Activated T-cell treated with anti-CD3 and anti-CD28 coated beads for 4 hours (primary cell): Measurements from ENCODE around the gene HAT1.
"Not testable (repeated sequence)": the region's sequence is repeated elsewhere in the genome, so short reads cannot be mapped to it uniquely, and the experiment has no call there.

ENCODE experiments used
- DNase-seq: peaks from one replicate; pipeline ENCODE4 v3.0.0-alpha.2; 2020

HAT1 gene

GRCh38 chr2:171985076-171985475 lies 62.8 kb downstream of the HAT1 start:
- DNase-seq: no peak

DNA sequence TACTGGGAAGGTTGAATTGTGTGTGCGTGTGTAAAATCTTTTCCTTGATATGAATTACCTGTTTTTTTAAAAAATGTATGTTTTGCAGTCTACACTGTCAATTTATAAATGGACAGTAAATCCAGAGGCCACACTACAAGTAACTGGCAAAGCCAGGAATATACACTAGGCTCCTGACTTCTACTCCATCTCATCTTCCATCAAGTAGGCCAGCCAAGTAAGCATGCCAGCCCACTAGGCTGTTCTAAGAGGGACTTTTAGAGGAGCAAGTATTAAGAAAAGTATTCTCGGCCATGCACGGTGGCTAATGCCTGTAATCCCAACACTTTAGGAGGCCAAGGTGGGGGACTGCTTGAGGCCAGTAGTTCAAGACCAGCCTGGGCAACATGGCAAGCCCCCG lies 64.5 kb downstream of the HAT1 start:
- DNase-seq: no peak

DNA sequence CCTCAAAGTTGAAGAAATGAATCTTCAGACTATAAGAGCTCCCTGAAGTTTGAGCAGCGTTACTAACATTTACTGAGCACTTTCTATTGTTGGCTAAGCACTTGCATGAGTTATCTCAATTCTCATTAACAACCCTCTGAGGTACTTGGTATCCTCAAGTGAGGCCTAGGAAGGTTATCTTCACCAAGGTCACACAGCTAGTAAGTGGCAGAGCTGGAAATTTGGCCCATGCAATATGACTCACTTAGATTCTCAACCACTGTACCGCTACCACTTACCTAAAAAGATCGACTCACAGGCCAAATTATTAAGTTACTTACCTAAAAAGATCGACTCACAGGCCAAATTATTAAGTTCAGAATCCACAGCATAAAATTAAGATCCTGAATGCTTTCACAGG lies 68.8 kb downstream of the HAT1 start:
- DNase-seq: no peak

DNA sequence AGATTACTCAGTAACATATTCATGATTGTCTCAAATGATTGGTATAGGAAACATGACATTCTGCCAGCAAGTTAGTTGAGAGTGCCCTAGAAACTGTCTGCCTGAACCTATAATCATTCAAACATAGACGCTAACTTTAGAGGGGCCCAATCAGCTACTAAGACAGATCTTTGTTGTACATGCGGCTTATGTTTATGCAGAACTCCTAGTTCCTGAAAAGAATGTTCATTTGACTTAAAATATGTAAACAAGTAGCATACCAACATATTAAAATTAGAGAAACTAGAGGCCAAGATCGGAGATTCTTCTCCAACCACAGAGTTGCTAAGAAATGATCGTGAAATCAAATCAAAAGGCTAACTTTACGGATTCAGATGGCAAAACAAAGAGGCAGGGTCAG lies 73.3 kb downstream of the HAT1 start:
- DNase-seq: no peak

- DNase-seq: no peak
Observed at GRCh38 chr2:171996021-171996420, 73.8 kb downstream of the HAT1 start.

DNA sequence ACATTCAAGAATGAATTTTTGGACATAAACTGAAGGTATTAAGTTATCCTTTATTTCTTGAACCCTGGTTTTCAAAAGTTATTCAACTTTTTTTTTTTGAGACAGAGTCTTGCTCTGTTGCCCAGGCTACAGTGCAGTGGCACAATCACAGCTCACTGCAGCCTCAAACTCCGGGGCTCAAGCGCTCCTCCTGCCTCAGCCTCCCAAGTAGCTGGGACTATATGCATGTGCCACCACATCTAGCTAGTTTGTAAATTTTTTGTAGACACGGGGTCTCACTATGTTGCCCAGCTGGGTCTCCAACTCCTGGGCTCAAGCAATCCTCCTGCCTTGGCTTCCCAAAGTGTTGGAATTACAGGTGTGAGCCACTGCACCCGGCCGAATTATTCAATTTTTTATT lies 74.8 kb downstream of the HAT1 start:
- not testable (repeated sequence) for DNase-seq

DNA sequence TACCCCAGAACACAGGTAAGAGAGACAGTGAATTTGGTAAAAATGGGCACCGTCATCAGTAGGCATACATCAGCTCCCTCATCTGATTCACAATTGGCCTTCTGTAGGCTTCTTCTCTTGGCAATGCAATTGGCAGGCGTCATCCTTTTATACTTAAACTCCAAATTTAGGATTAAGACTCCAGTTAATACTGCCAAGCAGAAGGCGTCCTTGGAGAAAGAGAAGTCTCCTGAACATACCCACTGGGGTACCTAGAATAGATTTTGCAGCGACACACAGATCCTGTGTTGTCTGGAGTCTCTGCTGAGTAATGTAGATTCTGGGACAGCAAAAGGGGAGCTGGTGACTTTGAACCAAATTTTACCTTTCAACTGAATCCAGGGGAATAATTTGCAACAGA lies 76.9 kb downstream of the HAT1 start:
- no peak for DNase-seq

DNA sequence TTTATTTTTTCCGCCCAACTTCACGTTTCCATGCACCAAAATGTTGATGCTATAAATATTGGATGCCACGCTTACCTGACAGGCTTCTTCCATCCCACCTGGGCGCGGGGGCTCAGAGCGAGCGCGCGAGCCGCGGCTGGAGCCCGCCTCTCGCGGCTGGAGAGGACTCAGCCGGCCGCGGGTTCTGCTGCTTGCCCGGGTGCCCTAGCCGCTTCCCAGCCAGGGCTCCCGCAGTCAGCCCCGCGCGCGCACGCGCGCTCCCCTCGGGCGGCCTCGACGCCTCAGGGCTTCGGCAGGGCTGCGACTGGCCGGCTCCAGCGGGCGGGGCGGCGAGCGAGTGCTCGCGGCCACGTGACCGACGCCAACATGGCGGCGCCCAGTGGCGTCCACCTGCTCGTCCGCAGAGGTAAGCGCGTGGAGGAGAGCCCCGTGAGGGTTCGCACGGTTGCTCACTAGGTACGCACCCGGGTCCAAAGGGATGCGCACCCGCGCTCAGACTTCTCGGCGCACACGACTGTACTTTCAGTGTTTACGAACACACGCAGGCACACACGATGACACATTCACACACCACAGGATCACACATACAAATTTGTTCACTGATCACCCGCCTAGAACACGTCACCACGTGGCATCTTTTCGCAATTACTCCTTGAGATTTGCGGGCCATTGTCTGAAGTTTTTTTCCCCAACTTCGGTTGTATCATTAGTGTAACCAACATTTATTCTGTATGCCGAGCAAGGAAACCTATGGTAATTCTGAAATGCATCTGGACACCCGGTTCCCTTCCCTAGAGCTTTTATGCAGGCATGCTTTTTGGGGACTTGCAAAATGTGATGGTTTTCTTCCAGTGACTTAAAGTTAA lies 77.6 kb downstream of the HAT1 start, which contains the start of gene METAP1D:
Gene METAP1D, plus strand, starts transcription at position 350 of the 866 bp plus-strand sequence. Its CDS starts 17 bp downstream, at position 367.
- peak; percentile 78 for DNase-seq

- no peak for DNase-seq
Observed at GRCh38 chr2:172000696-172001361, 78.6 kb downstream of the HAT1 start.

DNA sequence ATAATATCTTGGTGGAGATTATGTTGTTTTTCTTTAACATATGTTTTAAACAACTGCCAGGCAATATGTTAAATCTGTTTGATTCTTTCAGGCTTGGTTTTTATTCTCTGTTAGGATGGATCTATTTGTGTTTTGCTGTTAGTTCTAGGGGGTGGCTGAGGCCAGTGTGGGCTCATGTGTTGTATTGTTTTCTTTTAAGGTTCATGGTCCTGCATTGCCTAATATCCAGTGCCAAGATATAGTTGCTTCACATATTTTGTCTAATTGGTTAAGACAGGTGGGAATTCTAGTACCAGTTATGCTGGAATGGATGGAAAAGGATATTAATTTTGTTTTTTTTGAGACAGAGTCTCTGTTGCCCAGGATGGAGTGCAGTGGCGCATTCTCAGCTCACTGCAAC lies 85.1 kb downstream of the HAT1 start:
- no peak for DNase-seq

GRCh38 chr2:172009823-172010222 lies 87.6 kb downstream of the HAT1 start:
- DNase-seq: no peak

GRCh38 chr2:172011812-172012575 lies 89.7 kb downstream of the HAT1 start:
- DNase-seq: no peak

DNA sequence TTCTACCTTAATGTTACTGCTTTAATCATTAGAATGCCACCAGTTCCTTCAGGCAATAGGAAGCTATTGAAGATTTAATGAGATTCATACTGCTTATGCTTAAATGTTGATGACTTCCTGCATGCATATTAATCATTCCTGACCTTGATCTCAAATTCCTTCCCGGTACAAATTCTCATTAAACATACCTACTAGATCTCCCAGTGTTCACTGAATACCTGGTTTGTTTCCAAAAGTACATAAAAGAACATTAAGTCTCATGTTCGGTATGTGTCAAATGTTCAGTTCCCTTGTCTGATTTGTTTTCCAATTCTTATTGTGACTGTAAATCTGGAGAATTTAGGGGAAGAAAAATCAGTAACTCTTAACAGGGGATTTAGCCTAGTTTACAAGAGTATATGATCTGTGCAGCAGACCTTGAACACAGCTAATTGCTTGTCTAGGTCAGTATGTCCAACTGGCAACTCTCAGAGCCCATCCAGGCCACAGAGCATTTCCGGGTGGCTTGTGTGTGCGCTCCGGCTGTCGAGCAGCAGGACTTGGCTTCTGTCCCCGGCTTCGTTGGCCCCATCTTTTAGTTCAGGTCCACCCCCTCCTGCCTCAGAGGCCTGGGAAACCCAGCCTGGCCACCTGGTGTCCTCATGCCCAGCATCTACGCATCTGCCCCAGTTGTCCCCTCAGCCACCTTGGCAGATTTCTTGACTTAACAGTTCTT lies 90.6 kb downstream of the HAT1 start:
- DNase-seq: no peak

GRCh38 chr2:172013396-172013795 lies 91.1 kb downstream of the HAT1 start:
- no peak for DNase-seq

GRCh38 chr2:172021074-172021931 lies 99.0 kb downstream of the HAT1 start:
- DNase-seq: no peak

DNA sequence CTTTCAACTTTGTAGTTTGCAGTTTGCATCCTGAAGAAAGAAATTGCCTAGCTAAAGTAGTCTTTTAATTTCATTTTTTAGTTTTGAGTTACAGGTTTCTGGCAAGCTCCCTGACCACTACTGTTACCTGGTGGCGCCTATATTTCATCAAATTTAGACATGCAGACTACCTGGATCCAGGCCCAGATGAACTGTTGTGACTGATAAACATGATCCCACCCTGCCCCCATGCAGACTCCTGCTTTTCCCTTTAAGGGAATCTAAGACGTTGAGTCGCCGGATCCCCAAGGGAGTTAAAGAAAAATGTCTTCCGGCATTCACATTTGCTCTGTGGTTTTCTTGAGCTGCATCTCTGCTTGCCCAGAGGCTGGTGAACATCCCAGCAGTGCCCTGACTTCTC lies 99.7 kb downstream of the HAT1 start:
- DNase-seq: no peak

DNA sequence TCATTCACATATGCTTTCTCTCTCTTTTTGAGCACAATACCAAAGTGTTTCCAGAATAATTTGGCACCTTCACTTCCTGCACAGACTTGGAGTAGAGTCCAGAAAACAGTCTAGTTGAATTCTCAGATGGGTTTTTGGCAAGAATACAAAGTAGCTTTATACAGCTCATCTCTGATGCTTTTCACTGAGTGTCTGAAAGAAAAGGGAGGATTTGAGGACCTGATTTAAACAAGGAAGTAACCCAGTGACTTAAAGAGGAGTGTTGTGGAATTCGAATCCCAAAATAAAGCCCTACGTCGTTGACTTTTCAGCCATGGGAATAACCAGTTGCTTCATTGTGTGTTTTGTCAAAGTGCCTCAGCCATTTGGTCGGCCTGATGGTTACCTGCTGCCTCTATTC lies 109.3 kb downstream of the HAT1 start:
- DNase-seq: no peak
